Measurements from ENCODE around the gene KCNQ1.

The KCNQ1 gene

DNA sequence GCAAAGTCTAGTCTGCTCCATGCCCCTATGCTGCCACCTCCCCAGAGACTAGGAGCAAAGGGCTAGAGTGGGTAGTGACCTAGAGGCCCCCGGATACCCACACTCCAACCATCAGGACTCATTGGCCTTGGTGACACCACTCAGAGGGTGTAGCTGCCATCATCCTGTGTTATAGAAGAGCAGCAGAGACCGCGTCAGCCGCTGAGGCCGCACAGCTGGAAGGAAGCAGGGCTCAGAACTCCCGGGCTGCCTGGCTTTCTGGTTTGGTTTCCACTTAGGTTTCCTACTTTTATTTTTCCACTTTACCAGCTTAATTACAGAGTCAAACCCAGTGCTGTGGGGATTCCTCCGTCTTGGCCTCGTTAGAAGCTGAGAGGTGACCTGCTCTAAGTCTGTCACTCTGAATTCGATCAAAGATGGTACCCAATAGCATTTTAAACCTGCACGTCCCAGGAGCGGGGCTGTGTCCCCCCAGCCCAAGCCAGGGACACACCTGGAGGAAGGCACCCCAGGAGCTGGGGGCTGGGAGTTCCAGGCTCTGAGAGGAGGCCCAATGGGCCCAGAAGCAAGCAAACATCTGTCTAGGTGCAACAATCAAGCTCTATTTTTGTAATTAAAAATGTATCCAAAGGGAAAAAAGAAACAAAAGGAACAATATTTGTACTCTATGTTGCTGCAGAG, 442.8 kb downstream of the KCNQ1 start:
- TF ChIP-seq, protein P1, sequence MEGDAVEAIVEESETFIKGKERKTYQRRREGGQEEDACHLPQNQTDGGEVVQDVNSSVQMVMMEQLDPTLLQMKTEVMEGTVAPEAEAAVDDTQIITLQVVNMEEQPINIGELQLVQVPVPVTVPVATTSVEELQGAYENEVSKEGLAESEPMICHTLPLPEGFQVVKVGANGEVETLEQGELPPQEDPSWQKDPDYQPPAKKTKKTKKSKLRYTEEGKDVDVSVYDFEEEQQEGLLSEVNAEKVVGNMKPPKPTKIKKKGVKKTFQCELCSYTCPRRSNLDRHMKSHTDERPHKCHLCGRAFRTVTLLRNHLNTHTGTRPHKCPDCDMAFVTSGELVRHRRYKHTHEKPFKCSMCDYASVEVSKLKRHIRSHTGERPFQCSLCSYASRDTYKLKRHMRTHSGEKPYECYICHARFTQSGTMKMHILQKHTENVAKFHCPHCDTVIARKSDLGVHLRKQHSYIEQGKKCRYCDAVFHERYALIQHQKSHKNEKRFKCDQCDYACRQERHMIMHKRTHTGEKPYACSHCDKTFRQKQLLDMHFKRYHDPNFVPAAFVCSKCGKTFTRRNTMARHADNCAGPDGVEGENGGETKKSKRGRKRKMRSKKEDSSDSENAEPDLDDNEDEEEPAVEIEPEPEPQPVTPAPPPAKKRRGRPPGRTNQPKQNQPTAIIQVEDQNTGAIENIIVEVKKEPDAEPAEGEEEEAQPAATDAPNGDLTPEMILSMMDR (IDR thresholded peaks at IDR 0.05), result no peak

DNA sequence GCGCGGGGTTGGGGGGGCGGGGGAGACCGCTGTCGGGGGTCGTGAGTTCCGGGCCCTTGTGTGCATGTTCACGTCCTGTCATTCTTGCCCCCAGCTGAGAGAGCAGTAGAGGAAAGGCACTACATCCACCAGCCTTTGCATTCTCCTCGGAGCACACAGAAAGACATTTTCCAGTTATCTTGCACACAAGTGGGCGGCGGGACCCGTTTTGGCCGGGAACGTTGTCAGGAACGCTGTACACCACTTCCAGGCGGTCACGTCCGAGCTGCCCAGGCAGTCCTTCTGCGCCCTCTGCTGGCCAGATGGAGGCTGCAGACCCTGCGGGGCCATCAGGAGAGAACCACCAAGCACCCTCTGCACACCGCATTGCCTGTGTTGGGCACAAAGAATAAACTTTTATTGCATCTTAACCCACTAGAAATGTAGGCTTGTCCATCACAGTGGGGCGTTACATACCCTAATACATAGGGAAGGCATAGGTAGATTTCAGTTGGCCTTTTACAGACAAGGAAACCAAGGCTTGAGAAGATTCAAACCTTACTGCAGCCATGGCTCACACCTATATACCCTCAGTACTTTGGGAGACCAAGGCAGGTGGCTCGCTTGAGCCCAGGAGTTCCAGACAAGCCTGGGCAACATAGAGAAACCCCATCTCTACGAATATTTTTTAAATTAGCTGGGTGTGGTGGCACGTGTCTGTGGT, 443.6 kb downstream of the KCNQ1 start:
- TF ChIP-seq, protein P1 (IDR thresholded peaks at IDR 0.05), result peak; percentile 97

DNA sequence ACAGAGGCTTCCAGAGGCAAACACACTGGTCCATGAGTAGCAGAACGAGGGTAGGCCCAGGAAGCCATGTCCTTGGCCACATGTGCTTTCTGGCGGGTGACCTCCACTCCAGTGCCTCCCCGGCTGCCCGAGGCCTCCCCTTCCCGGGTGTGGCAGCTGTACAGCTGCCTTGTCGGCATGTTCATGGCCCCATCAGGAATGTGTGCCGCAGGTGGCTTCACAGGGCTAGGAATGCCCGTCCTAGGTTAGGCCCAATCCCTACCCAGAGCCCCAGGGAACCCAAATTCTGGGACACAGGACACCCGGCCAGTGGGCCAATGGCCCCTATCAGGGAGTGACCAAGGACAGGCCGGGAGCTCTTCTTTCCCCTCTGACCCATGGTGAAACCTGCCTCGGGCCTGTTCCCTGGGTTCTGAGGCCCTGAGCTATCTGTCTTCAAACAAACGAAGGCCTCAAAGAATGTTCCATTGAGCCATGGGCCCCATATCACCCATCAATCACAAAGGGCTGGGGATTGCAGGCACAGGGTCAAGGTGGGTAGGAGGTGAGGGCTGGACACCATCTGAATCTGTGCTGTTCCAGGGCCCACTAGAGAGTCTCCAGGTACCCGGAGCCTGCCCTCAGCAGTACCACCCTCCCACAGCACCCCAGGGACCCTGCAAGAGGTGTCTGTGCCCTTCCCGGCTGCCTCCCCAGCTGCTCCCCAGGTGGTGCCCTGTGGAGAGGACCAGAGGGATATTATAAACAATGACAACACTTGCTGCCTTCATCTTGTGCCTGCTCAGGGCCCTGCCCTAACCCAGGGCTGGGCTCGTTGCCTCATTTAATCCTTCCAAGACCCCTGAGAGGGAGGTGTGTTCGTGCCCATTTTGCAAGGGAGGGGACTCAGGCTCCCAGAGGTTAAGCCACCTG, 444.8 kb downstream of the KCNQ1 start:
- TF ChIP-seq, protein P1 (IDR thresholded peaks at IDR 0.05), result no peak

DNA sequence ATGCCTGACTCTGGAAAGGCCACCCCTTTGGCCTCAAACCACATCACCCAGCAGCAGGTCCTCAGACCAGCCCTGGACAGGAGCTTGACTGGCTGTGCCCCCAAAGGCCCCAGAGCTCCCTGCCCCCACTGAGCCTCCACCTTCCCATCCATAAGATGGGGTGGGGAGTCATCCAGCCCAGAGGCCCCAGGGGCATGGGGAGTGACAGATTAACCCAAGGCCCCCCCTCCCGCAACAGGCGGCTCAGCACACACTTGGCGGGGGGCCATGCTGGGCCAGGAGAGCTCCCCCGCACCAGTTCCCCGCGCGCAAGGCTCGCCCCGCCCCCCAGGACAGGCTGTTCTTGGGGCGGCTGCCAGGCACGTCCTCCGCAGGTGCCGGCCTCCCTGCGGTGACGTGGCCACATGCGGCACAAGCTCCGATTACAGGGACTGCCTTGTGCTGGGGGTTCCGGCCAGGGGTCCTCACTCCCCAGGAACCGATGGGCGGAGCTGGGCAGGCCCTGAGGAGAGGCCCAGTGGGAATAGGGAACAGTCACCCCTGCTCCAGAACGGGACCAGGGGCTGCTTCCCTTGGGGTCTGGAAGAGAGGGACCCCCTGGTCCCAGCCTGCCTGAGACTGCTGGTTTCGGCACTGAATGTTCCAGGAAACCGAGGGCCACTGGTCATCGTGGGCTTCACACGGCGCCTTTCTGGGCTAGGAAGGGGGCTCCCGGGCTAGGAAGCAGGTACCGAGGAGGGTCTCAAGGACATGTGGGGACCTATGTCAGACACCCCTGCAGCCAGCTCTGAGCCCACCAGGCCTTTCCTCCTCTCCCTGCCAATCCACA, 445.9 kb downstream of the KCNQ1 start:
- TF ChIP-seq, protein P1 (IDR thresholded peaks at IDR 0.05), result no peak

DNA sequence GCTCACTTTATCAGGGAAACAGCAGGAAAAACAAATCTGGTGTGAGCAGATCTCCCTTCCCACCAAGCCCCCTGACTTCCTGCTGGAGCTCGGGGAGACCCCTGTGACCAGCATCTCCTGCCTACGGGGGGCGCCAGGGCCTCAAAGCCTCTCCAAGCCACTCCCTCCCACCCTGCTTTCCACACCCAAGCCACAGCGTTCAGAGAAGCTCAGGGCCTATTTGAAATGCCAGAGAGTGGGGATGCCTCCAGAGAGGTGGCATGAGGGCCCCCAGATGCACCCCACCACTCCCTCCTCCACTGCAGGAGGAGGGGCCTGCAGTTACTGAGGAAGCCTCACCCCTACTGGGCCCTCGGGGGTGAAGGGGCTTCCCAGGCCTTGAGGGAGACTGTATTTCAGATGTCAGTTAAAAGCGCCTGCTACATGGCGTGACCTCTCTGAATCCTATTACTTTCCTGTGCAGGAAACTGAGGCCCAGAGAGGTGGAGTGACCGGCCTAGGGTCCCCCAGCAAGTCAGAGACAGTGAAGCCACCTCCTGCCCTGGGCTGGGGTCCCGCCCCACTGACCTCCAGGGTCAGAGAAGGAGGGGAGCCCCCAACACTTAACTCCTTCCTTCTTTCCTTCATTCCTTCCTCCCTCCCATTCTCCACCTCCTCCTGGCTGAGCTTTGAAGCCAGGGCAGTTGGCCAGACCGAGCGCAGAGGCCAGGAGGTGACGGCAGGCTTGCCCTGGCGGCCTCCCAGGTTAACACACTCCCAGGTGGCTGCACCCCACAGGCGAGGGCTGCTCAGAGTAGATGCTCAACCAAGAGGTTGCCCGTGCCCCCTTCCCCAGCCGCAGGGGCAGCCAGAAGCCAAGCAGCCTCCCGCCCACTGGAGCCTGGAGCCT, 446.8 kb downstream of the KCNQ1 start:
- TF ChIP-seq, protein P1 (IDR thresholded peaks at IDR 0.05), result no peak

DNA sequence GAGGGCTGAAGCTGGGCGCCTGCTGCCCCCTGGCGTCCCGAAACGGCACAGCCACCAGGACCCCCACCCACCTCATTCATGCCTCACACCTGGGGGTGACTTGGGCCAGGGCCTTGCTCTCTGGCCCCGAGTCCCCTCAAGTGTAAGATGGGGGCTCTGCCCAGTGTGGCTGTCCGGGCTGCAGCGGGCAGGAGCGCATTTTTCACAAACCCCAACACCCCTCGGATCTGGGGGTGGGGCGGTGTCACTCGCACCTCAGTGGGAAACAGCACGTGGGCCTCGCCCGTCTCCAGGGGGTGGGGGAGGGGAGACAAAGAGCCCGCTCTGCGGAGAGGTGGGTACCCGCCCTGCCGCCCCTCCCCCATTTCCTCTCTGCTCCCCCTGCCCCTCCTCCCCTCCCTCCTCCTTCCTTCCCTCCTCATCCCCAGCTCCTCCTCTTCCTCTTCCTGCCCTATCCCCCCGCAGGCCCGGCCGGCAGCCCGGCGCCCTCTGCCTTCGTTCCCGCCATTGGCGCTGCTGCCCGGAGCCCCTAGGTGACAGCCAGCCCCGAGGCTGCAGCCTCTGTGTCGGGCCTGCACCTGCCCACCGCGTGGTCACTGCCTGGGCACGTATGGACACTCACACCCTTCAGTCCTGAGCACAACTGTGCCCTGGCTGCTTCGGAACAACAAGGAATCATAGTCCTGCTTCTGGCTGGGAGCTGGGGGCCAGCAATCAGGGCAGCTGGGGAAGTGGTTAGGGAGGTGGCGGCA, 447.6 kb downstream of the KCNQ1 start:
- TF ChIP-seq, protein P1 (IDR thresholded peaks at IDR 0.05), result peak; percentile 97
